Activated T-helper 17 cell treated with anti-CD3 and anti-CD28 coated beads, Interleukin-2, amount 50 U/mL, for 72 hours (primary cell): ENCODE results near the gene SHISAL1. TPM values are rescaled to one million over a fixed set of nuclear protein-coding genes. Genes with fewer than 3 reads are reported as not detected.

Experiments
- ATAC-seq: fragments of 150-1000 bp; cut with Tn5 transposase; replicated peaks from 2 replicates; pipeline ENCODE4 v1.10.0; 2021; ENCODE audit warnings: mild to moderate bottlenecking, moderate library complexity
- H3K27ac Mint-ChIP-seq: one replicate; pipeline ENCODE4 v1.8.0; 2022; ENCODE audit warnings: mixed read lengths
- H3K27me3 Mint-ChIP-seq: one replicate; pipeline ENCODE4 v1.8.0; 2022; ENCODE audit warnings: mixed read lengths
- H3K36me3 Mint-ChIP-seq: one replicate; pipeline ENCODE4 v1.8.0; 2022; ENCODE audit warnings: low read depth, mild to moderate bottlenecking, mixed read lengths
- H3K4me1 Mint-ChIP-seq: one replicate; pipeline ENCODE4 v1.8.0; 2022; ENCODE audit warnings: mixed read lengths
- H3K4me3 Mint-ChIP-seq: one replicate; pipeline ENCODE4 v1.8.0; 2022; ENCODE audit warnings: mild to moderate bottlenecking, mixed read lengths
- H3K9me3 Mint-ChIP-seq: one replicate; pipeline ENCODE4 v1.8.0; 2022; ENCODE audit warnings: mixed read lengths
- total RNA-seq, 2 donors: library from RNA; stranded (reverse); gene quantifications; one replicate each; pipeline ENCODE4 v1.2.3, GENCODE V29; 2022

Gene SHISAL1
- total RNA-seq, 2 donors from 2014 or later: not detected

- H3K27me3 Mint-ChIP-seq: no peaks in the 10 kb centered on the region
- peaks cover 13% of the 10 kb centered on the region for H3K4me1 Mint-ChIP-seq
- H3K9me3 Mint-ChIP-seq: peaks cover 5% of the 10 kb centered on the region
- H3K4me3 Mint-ChIP-seq: no peak overlapping the region
- ATAC-seq: no peak
- H3K27ac Mint-ChIP-seq: no peak overlapping the region
- peaks cover 6% of the 10 kb centered on the region for H3K36me3 Mint-ChIP-seq
These were observed 100.5 kb downstream of the SHISAL1 start for GRCh38 chr22:44211946-44212930.

GRCh38 chr22:44211256-44211945, 101.3 kb downstream of the SHISAL1 start:
- Mint-ChIP-seq H3K4me1 (peaks cover 13% of the 10 kb centered on the region), H3K4me3 (no peak overlapping the region), H3K27me3 (no peaks in the 10 kb centered on the region), H3K36me3 (peaks cover 6% of the 10 kb centered on the region), H3K27ac (no peak overlapping the region), H3K9me3 (peaks cover 5% of the 10 kb centered on the region)
- ATAC-seq: no peak

GRCh38 chr22:44210722-44211121, 102.0 kb downstream of the SHISAL1 start:
- Mint-ChIP-seq H3K27me3 (no peaks in the 10 kb centered on the region), H3K36me3 (peaks cover 6% of the 10 kb centered on the region), H3K4me3 (no peak overlapping the region), H3K27ac (no peak overlapping the region), H3K9me3 (peaks cover 5% of the 10 kb centered on the region), H3K4me1 (peaks cover 13% of the 10 kb centered on the region)
- ATAC-seq: no peak

- Mint-ChIP-seq H3K27me3 (no peaks in the 10 kb centered on the region), H3K4me1 (peaks cover 13% of the 10 kb centered on the region), H3K4me3 (no peak overlapping the region), H3K36me3 (peaks cover 6% of the 10 kb centered on the region), H3K9me3 (peaks cover 5% of the 10 kb centered on the region), H3K27ac (no peak overlapping the region)
- no peak for ATAC-seq
These were observed 103.4 kb downstream of the SHISAL1 start for GRCh38 chr22:44209343-44209742.

- no peaks in the 10 kb centered on the region for H3K27me3 Mint-ChIP-seq
- peak overlapping the region; percentile 50 for H3K27ac Mint-ChIP-seq
- no peak for ATAC-seq
- H3K9me3 Mint-ChIP-seq: peaks cover 5% of the 10 kb centered on the region
- no peak overlapping the region for H3K4me3 Mint-ChIP-seq
- H3K36me3 Mint-ChIP-seq: peaks cover 6% of the 10 kb centered on the region
- H3K4me1 Mint-ChIP-seq: peaks cover 13% of the 10 kb centered on the region
These were observed 104.8 kb downstream of the SHISAL1 start for GRCh38 chr22:44207981-44208317.

- Mint-ChIP-seq H3K4me1 (peaks cover 13% of the 10 kb centered on the region), H3K36me3 (peaks cover 6% of the 10 kb centered on the region), H3K4me3 (no peak overlapping the region), H3K9me3 (peaks cover 5% of the 10 kb centered on the region), H3K27ac (peak overlapping the region; percentile 50), H3K27me3 (no peaks in the 10 kb centered on the region)
- no peak for ATAC-seq
These were observed 105.4 kb downstream of the SHISAL1 start for GRCh38 chr22:44207173-44207980.

GRCh38 chr22:44206696-44207095, 106.1 kb downstream of the SHISAL1 start:
- no peak for ATAC-seq
- Mint-ChIP-seq H3K9me3 (peaks cover 5% of the 10 kb centered on the region), H3K27me3 (no peaks in the 10 kb centered on the region), H3K4me1 (peaks cover 11% of the 10 kb centered on the region), H3K27ac (no peak overlapping the region), H3K36me3 (peaks cover 6% of the 10 kb centered on the region), H3K4me3 (no peak overlapping the region)

GRCh38 chr22:44206330-44206645, 106.5 kb downstream of the SHISAL1 start:
- no peaks in the 10 kb centered on the region for H3K27me3 Mint-ChIP-seq
- no peak overlapping the region for H3K4me3 Mint-ChIP-seq
- peaks cover 6% of the 10 kb centered on the region for H3K36me3 Mint-ChIP-seq
- H3K4me1 Mint-ChIP-seq: peaks cover 7% of the 10 kb centered on the region
- H3K9me3 Mint-ChIP-seq: peaks cover 5% of the 10 kb centered on the region
- no peak for ATAC-seq
- no peak overlapping the region for H3K27ac Mint-ChIP-seq

- peaks cover 6% of the 10 kb centered on the region for H3K4me1 Mint-ChIP-seq
- no peaks in the 10 kb centered on the region for H3K27me3 Mint-ChIP-seq
- no peak overlapping the region for H3K4me3 Mint-ChIP-seq
- peaks cover 6% of the 10 kb centered on the region for H3K36me3 Mint-ChIP-seq
- H3K9me3 Mint-ChIP-seq: peaks cover 5% of the 10 kb centered on the region
- ATAC-seq: no peak
- H3K27ac Mint-ChIP-seq: no peak overlapping the region
These were observed 107.0 kb downstream of the SHISAL1 start for GRCh38 chr22:44205516-44206329.

GRCh38 chr22:44204739-44205515, 107.8 kb downstream of the SHISAL1 start:
- Mint-ChIP-seq H3K4me3 (no peak overlapping the region), H3K27ac (no peak overlapping the region), H3K4me1 (peaks cover 6% of the 10 kb centered on the region), H3K36me3 (peaks cover 6% of the 10 kb centered on the region), H3K27me3 (no peaks in the 10 kb centered on the region), H3K9me3 (peaks cover 5% of the 10 kb centered on the region)
- no peak for ATAC-seq

GRCh38 chr22:44203203-44203602, 109.5 kb downstream of the SHISAL1 start:
- no peak overlapping the region for H3K27ac Mint-ChIP-seq

GRCh38 chr22:44202261-44202789, 110.4 kb downstream of the SHISAL1 start:
- Mint-ChIP-seq H3K36me3 (peaks cover 17% of the 10 kb centered on the region), H3K27me3 (no peaks in the 10 kb centered on the region), H3K4me3 (no peak overlapping the region), H3K4me1 (peaks cover 10% of the 10 kb centered on the region), H3K27ac (peak overlapping the region; percentile 28), H3K9me3 (no peaks in the 10 kb centered on the region)
- ATAC-seq: no peak

More at GRCh38 chr22:44203203-44203602, 109.5 kb downstream of the SHISAL1 start:
- H3K27me3 Mint-ChIP-seq: no peaks in the 10 kb centered on the region
- ATAC-seq: no peak
- H3K36me3 Mint-ChIP-seq: peaks cover 10% of the 10 kb centered on the region
- peaks cover 14% of the 10 kb centered on the region for H3K4me1 Mint-ChIP-seq
- no peaks in the 10 kb centered on the region for H3K9me3 Mint-ChIP-seq
- no peak overlapping the region for H3K4me3 Mint-ChIP-seq

- no peaks in the 10 kb centered on the region for H3K27me3 Mint-ChIP-seq
- H3K9me3 Mint-ChIP-seq: no peaks in the 10 kb centered on the region
- H3K4me3 Mint-ChIP-seq: no peak overlapping the region
- peaks cover 17% of the 10 kb centered on the region for H3K36me3 Mint-ChIP-seq
- ATAC-seq: no peak
- H3K4me1 Mint-ChIP-seq: peaks cover 10% of the 10 kb centered on the region
- H3K27ac Mint-ChIP-seq: no peak overlapping the region
These were observed 111.1 kb downstream of the SHISAL1 start for GRCh38 chr22:44201665-44202064.
